Measurements from ENCODE around the gene WWC2.

Gene WWC2

DNA sequence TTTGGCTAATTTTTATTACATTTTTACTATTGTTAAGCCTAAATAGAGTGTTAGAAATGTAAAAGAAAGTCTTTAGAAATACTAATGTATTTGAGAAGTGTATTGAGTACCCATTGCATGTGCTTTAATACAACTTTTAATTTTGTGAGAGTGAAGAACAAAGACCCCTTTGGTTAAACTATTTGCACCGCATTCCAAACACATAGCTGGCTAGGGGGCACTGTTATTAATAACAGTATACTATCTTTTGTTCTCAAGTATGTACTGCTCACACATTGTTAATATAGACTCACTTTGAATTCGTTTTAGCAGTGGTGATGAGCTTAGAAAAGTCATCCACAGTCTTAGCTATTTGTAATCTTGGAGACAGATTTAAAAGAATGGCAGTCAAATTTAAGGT is 114.9 kb downstream of the WWC2 start:
- FAIRE-seq, result no peak

- FAIRE-seq, result no peak
These were observed 115.9 kb downstream of the WWC2 start for GRCh38 chr4:183214912-183215488.

GRCh38 chr4:183220236-183220635 is 121.2 kb downstream of the WWC2 start:
- no peak for FAIRE-seq

- FAIRE-seq, result no peak
These were observed 124.0 kb downstream of the WWC2 start for GRCh38 chr4:183223053-183223452.

- FAIRE-seq, result no peak
These were observed 130.3 kb downstream of the WWC2 start for GRCh38 chr4:183229397-183229796.

- FAIRE-seq, result no peak
These were observed 141.7 kb downstream of the WWC2 start for GRCh38 chr4:183240581-183241321.

GRCh38 chr4:183241322-183241640 is 142.2 kb downstream of the WWC2 start:
- FAIRE-seq, result no peak

DNA sequence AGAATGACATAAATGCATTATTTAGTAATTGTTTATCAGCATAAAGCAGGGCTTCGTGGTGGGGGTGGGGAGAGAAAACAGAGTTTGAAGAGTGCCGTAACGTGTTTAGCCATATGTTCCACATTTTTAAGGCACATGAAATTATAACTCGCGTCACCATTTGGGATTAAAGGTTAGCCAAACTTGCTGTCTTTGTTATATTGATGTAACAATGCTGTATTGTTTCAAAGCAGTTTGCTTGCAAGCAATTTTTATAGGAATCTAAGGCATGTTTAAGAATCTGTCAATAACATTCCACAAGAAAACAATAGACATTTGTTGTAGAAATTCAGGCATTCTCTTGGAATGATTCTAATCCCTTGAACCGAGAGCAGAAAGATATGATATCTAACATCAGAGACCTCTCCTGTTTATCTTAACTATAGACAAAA is 142.7 kb downstream of the WWC2 start:
- FAIRE-seq, result no peak

DNA sequence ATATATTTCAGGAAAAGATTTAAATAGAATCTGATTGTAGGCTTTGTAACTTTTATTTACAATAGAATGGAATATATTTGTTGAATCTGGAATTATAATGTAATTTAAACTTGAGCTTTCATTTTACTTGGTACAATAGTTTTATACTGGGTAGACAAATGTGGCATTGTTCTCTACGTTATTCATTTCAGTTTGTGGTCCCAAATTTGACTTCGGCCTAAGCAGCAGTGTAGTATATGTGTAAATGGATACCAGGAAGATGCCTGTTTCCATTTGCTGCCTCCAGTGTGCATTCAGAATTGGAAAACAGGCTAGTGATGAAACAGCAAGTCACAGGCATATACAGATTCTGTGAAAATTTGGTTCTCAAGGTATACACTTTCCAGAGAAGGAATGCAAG is 143.2 kb downstream of the WWC2 start:
- FAIRE-seq, result peak; percentile 21

DNA sequence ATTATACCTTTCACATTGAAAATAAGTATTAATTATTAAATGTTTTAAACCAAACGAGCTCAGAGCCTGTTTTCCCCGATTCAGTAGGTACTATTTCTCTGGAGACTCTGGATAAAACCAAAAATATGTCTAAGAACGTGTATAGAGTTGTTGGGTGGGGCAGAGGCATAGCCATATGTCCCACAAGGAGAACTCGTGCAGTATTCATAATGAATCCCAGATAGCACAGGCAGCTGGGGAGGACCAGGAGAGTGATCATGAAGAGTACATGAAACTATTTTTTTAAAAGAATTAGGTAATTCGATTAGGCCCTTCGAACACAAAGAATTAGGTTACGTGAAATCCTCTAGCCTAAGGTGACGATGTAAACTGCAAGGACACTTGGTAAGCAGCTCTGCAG is 145.0 kb downstream of the WWC2 start:
- no peak for FAIRE-seq

DNA sequence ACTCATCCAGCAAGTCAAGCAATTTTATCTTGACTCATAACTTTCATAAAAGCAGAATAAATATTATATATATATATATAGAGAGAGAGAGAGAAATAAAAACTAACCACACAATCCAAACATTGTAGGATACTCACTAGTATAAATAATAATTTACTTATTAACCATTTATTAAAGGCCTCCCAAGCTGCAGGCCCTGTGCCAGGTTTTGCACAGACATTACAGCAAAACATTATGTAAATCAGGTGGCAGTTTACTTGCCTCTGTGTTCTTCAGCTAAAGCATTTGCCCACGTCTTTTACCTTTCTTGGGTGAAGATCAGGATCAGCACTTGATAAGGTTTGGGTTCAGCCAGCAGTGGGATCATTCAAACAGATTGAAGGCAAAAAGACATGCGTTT is 145.4 kb downstream of the WWC2 start:
- no peak for FAIRE-seq

DNA sequence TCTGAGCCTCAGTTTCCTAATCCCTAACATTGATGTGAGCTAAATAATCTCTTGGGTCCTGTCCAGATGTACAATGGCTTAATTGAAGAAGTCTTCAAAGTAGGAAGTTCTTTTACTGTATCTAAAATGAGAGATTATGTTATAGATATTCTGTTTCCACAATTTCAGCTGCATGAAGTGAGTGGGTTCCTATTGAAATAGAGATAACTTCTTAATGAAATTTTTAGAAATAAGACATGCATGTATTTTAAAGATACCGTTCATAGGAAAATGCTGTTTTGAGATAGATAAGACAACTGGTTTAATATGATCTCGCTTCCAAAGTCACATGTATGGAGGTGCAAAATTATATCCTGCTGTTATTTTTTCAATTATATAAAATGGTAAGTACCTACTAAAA is 149.1 kb downstream of the WWC2 start:
- no peak for FAIRE-seq

DNA sequence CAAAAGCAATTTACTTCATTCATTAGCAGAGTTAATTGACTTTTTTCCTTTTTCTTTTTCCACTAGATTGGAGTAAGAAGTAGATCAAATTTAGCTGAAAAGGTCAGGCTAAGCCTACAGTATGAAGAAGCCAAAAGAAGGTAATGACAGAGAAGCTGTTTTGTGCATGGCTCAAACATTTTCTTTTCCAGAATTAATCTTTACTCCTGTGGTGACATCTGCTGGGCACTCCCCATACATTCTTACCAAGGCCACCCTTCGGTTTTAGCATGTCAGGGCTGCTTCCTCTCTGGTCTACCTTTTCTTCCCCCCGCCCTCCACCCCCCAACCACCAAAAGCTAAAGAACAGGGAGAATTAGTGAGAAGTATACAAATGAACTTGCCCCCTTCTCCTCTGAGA is 150.8 kb downstream of the WWC2 start:
- peak; percentile 90 for FAIRE-seq

- FAIRE-seq, result no peak
These were observed 151.8 kb downstream of the WWC2 start for GRCh38 chr4:183250831-183251230.

DNA sequence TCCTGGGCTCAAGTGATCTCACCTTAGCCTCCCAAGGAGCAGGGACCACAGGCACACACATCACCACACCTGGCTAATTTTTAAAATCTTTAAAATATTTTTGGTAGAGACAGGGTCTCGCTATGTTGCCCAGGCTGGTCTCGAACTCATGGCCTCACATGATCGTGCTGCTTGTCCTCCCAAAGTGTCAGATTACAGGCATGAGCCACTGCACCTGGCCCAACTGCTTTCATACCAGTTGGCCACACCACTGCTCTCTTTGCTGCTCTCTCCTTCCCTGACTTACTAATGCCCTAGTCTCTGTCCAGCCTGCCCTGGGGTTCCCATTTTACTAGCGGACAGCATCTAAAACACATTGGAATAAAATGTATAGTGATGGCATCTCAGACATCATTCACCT is 153.9 kb downstream of the WWC2 start:
- FAIRE-seq, result no peak

DNA sequence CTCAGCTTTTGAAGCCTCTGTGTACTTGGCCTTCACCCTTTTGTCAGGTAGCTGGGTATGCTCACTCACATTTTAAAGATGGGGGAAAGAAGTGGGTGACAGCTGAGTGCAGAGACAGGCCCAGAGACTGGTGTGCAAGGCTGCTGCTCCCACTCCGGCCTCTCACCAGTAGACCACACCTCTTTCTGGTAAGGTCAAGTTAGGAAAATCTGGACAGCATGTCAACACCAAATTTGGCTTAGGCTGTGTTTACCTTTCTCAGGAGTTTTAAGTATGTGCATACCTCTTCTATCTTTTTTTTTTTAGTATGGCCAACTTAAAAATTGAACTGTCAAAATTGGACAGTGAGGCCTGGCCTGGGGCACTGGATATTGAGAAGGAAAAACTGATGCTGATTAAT is 154.4 kb downstream of the WWC2 start:
- no peak for FAIRE-seq

- no peak for FAIRE-seq
These were observed 155.1 kb downstream of the WWC2 start for GRCh38 chr4:183254162-183254561.

DNA sequence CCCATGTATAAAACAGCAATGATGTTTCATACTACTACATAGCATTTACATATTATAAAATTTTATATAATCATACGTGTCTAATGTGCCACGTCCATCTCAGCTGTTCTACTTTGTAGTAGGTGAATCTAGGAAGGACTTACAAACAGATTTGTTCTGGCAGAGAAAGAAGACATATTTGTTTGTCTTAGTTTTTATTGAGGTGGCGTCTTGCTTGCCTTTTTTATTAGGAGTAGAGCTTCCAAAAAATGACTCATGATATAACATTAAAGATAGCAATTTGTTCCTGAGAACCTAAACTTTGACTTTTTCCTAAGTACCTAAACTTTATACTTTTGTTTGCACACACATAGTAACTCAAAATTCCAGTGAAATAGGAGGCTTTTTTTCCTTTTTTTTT is 156.4 kb downstream of the WWC2 start:
- FAIRE-seq, result no peak

- no peak for FAIRE-seq
These were observed 157.3 kb downstream of the WWC2 start for GRCh38 chr4:183256343-183256742.

GRCh38 chr4:183256756-183257385 is 157.8 kb downstream of the WWC2 start:
- FAIRE-seq, result no peak

GRCh38 chr4:183257808-183258207 is 158.8 kb downstream of the WWC2 start:
- FAIRE-seq, result no peak

GRCh38 chr4:183260491-183261151 is 161.6 kb downstream of the WWC2 start:
- no peak for FAIRE-seq

DNA sequence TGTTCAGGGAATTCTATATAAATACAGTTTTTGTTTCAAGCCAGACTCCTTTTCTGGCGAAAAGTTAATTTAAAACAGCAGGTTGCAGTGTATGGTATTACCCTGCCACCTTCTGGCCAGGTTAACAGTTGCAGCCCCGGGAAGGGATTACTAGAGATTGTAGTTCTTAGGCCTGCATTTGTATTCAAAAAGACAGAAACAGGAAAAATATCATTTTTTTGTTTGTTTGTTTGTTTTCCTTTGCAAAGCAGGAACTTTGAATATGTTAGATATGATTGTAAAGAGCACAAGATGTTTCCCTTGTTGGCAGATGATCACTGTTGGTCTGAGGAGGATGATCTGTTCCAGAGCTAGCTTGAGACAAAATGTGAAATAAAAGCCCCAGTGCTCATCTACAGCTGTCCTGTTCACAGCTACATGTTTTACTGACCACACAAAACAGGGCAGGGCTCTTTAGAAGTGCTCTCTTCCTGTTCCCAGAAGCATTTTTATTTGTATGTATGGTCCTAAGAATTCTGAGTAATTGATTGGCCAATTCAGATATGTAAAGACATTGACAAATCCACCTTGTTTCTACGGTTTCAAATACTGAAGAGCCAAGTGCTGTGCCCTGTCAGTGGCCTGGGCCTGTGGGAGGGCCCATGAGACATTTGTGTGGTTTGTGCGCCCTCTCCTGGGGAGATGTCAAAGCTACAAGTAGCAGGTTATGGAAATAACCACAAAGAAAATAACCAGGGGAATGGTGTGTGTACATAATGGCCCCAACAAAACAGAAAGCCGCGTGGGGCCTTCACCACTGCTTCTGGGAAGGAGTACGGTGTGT is 163.1 kb downstream of the WWC2 start:
- FAIRE-seq, result peak; percentile 98

All from islet of Langerhans (tissue), 1 donor.